ENCODE measurements around the gene QRFPR. TPM values are rescaled to one million over a fixed set of nuclear protein-coding genes. Genes with fewer than 3 reads are reported as not detected.
"Not testable (repeated sequence)": the region's sequence is repeated elsewhere in the genome, so short reads cannot be mapped to it uniquely, and the experiment has no call there.

Gene QRFPR
- not detected in 2 replicates for total RNA-seq

- H3K27me3 Mint-ChIP-seq = peaks cover 43% of the 10 kb centered on the region
- CTCF ChIA-PET = interaction anchor here (1.7 kb wide), 1 partner anchor 10 kb away, joined by 4 read pairs; no protein-coding TSS in a partner anchor
- H3K4me1 Mint-ChIP-seq = peaks cover 2% of the 10 kb centered on the region
- DNase-seq (no peak), ATAC-seq (ENCODE audit: low read depth) (no peak)
- no peak within 1 kb of the TSS for H3K4me3 Mint-ChIP-seq
- POLR2A ChIA-PET = no interaction called here
- H3K9me3 Mint-ChIP-seq = no peaks in the 10 kb centered on the region
- intact Hi-C loops (cut with micrococcal nuclease) = no loop called here
- no peak for TF ChIP-seq CTCF (IDR thresholded peaks at IDR 0.05)
- H3K36me3 Mint-ChIP-seq (ENCODE audit: low read depth) = no peaks in the 10 kb centered on the region
- no peak within 1 kb of the TSS for H3K27ac Mint-ChIP-seq
These were observed at the start of gene QRFPR for GRCh38 chr4:121380776-121381462. Gene QRFPR (minus strand): TSS chr4:121381018. CDS start chr4:121380647, 371 bp downstream.

GRCh38 chr4:121428721-121429120, 47.9 kb upstream of the QRFPR start:
- Mint-ChIP-seq H3K4me1 (no peaks in the 10 kb centered on the region), H3K36me3 (ENCODE audit: low read depth) (no peaks in the 10 kb centered on the region), H3K27ac (no peak overlapping the region), H3K9me3 (peaks cover 2% of the 10 kb centered on the region), H3K27me3 (peaks cover 2% of the 10 kb centered on the region), H3K4me3 (no peak overlapping the region)
- ATAC-seq (ENCODE audit: low read depth) (no peak), DNase-seq (no peak)
- intact Hi-C loops (cut with micrococcal nuclease) = no loop called here
- TF ChIP-seq CTCF (IDR thresholded peaks at IDR 0.05) = no peak
- ChIA-PET POLR2A (no interaction called here), CTCF (no interaction called here)

- H3K4me3 Mint-ChIP-seq = no peak overlapping the region
- ChIA-PET POLR2A (no interaction called here), CTCF (no interaction called here)
- DNase-seq = no peak
- no peaks in the 10 kb centered on the region for H3K4me1 Mint-ChIP-seq
- no peak for TF ChIP-seq CTCF (IDR thresholded peaks at IDR 0.05)
- intact Hi-C loops (cut with micrococcal nuclease) = no loop called here
- H3K9me3 Mint-ChIP-seq = no peaks in the 10 kb centered on the region
- ATAC-seq (ENCODE audit: low read depth) = no peak
- H3K27me3 Mint-ChIP-seq = no peaks in the 10 kb centered on the region
- H3K36me3 Mint-ChIP-seq (ENCODE audit: low read depth) = no peaks in the 10 kb centered on the region
- H3K27ac Mint-ChIP-seq = no peak overlapping the region
These were observed 40.8 kb upstream of the QRFPR start for GRCh38 chr4:121421594-121421993.

GRCh38 chr4:121411151-121411744, 30.4 kb upstream of the QRFPR start:
- Mint-ChIP-seq H3K27ac (no peak overlapping the region), H3K36me3 (ENCODE audit: low read depth) (no peaks in the 10 kb centered on the region), H3K4me1 (no peaks in the 10 kb centered on the region), H3K4me3 (no peak overlapping the region), H3K9me3 (peaks cover 6% of the 10 kb centered on the region), H3K27me3 (no peaks in the 10 kb centered on the region)
- TF ChIP-seq CTCF (IDR thresholded peaks at IDR 0.05) = no peak
- ATAC-seq (ENCODE audit: low read depth) (no peak), DNase-seq (no peak)
- CTCF ChIA-PET = no interaction called here
- intact Hi-C loops (cut with micrococcal nuclease) = no loop called here
- POLR2A ChIA-PET = no interaction called here

GRCh38 chr4:121408567-121408966, 27.7 kb upstream of the QRFPR start:
- CTCF ChIA-PET; H3K27me3 Mint-ChIP-seq; H3K27ac Mint-ChIP-seq; intact Hi-C loops (cut with micrococcal nuclease); H3K36me3 Mint-ChIP-seq (ENCODE audit: low read depth); ATAC-seq (ENCODE audit: low read depth); POLR2A ChIA-PET; H3K4me1 Mint-ChIP-seq; H3K4me3 Mint-ChIP-seq; H3K9me3 Mint-ChIP-seq; DNase-seq: not testable (repeated sequence)

Measured in activated B cell treated with CpG ODN at 0.5 μM for 24 hours (primary cell).